NOMO-1 (cell line): ENCODE measurements around the gene MFN2.
"Not testable (repeated sequence)": the region's sequence is repeated elsewhere in the genome, so short reads cannot be mapped to it uniquely, and the experiment has no call there.

ENCODE experiments used
- DNase-seq, 2 experiments: peaks; one replicate each; lab custom pipeline; 2025; ENCODE audit not compliant: unreplicated experiment in 2 of 2; lab: John Stamatoyannopoulos, UW

MFN2 gene

DNA sequence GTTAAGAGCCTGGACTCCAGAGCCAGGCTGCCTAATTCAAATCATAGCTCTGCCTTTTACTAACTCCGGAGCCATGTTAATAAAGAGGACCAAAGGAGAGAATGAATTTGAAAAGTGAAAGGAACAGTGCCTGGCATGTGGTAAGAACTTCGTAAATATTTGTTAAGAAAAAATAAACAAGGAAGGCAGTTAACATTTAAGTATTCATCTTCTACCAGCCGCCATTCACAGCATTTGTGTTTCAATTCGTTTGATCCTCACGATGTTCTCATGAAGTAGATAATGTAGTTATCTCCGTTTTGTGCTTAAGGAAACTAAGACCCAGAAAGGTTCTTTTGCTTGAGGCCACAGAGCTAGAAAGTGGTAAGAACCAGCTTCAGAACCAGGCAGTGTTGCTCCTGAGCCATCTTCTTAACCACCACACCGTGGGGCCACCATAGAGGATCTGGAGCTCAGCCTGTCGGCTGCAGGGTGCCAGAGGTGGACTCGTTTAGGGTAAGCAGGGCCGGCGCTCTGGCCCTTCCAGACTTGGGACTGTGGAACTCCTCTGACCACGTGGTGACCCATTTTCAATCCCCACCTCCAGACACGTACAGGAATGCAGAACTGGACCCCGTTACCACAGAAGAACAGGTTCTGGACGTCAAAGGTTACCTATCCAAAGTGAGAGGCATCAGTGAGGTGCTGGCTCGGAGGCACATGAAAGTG, 11.9 kb downstream of the MFN2 start:
- no peak for DNase-seq

DNA sequence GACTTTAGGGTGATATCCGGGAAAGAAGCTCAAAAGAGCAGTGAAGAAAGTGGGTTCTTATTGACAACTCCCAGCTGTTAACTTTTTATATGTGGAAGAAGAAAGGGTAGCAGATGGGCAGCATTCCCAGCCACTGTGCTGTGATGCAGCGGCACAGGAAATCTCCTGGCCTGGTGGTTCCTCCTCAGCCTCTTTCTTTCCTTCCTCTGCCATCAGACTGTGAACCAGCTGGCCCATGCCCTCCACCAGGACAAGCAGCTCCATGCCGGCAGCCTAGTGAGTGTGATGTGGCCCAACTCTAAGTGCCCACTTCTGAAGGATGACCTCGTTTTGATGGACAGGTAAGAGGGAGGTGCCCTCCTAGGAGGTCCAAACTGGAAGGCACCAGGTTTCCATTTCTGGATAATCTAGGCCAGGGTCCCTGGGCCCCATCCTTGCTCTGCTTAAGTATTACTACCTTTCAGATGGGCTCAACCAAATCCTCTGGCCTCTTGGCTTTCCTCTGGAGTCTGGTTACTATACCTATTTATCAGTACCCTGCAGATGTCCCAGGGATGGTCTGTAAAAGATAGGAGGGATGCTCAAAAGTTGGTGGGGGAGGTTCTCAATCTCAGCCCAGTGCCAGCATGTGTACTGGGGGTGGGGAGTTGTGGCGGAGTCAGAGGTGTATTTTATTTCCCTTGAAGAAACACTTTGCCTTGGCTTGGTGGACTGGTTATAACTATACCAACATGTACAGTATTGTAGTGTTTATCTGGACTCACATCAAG, 17.0 kb downstream of the MFN2 start:
- no peak for DNase-seq

DNA sequence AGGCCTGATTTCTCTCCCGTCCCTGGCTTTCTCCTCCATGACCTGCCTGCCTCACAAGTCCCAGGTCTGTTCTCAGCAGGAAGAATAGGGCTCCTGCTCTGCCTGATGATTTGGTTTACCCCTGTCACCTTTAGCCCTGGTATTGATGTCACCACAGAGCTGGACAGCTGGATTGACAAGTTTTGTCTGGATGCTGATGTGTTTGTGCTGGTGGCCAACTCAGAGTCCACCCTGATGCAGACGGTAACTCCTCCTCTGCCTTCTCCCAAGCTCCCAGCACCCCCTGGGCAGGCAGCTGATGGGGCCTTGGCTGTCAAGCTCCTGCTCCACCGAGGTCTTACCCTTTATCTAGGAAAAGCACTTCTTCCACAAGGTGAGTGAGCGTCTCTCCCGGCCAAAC, 18.4 kb downstream of the MFN2 start:
- no peak for DNase-seq

DNA sequence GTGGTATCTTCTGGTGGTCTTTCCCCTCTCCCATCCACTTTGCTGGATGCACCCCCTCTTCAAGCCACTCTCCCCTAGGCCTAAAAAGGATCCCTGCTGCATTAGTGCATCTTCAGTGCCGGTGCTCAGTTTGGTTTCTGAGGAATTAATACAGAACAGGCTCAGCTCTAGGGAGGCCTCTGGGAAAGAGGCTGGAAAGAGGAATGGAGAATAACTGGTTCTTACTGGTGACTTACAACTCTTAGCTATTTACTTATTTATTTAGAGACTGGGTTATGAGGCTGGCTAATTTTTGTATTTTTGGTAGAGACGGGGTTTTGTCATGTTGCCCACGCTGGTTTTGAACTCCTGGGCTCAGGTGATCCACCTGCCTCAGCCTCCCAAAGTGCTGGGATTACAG, 19.0 kb downstream of the MFN2 start:
- no peak for DNase-seq

DNA sequence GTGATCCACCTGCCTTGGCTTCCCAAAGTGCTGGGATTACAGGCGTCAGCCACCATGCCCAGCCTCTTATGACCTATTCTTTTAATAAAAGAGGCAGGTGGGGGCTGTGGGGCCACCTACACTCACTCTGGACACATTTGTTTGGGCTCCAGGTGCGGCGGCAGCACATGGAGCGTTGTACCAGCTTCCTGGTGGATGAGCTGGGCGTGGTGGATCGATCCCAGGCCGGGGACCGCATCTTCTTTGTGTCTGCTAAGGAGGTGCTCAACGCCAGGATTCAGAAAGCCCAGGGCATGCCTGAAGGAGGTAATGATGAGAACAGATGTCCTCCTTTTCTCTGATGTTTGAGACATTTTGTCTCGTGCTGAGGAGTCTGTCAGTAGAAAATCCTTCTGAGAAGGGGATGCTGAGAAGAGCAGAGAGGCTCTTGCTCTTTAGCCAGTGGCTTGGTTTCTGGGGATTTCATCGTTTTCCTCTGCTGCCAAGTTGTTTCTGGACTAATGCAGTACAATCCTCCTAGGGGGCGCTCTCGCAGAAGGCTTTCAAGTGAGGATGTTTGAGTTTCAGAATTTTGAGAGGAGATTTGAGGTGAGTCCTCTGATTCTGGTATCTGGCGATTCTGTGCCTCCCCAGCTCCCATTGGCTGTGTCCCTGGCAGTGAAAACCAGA, 21.1 kb downstream of the MFN2 start:
- no peak for DNase-seq

DNA sequence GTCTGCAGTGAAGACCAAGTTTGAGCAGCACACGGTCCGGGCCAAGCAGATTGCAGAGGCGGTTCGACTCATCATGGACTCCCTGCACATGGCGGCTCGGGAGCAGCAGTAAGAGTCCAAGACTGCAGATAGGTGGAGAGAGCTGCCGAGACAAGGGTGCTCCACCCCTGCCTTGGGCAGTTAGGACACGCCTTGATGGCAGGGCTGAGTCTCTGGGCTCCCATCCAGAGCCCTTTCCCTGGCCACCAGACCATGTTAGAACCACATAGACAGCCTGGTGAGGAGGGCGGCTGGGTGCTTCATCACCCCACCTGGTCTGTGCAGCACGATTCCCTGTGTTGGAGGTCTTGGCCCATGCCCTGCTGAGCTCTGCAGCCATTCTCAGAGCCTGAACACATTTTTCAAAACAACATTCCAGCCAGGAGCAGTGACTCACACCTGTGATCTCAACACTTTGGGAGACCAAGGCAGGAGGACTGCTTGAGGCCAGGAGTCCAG, 21.8 kb downstream of the MFN2 start:
- no peak for DNase-seq

DNA sequence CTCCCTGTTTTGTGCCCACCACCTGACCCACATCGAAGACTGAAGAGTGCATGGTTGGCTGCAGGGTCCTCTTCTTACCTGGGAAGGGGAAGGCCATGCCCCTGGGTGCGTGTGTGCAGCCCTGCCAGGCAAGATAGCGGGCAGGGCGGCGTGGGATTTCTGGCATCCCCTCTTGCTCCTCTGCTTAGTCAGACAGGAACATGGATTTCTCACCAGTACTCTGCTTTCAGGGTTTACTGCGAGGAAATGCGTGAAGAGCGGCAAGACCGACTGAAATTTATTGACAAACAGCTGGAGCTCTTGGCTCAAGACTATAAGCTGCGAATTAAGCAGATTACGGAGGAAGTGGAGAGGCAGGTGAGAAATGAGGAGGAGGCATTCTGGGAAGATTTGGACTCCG, 23.5 kb downstream of the MFN2 start:
- no peak for DNase-seq

DNA sequence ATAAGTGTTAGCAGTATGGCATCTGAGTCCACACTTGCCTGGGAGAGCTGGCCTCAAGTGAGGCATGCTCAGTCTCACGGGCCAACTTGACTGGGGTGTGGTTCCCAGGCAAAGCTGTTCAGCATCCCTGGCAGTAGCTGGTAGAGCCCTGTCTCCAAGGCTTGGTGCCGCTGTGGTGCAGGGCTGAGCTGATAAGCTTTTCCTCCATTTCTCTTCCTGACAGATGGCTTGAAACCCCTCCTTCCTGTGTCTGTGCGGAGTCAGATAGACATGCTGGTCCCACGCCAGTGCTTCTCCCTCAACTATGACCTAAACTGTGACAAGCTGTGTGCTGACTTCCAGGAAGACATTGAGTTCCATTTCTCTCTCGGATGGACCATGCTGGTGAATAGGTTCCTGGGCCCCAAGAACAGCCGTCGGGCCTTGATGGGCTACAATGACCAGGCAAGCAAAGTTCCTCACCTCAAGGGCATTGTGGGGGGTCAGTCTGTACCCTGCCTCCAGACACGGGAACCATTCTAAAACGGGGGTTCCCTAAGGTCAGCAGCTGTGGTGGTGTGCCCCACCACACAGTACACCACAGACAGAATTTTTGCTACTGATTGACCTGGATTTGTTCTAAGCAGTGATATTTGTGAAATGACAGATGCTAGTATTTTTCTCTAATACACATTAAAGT, 25.4 kb downstream of the MFN2 start:
- DNase-seq = no peak

DNA sequence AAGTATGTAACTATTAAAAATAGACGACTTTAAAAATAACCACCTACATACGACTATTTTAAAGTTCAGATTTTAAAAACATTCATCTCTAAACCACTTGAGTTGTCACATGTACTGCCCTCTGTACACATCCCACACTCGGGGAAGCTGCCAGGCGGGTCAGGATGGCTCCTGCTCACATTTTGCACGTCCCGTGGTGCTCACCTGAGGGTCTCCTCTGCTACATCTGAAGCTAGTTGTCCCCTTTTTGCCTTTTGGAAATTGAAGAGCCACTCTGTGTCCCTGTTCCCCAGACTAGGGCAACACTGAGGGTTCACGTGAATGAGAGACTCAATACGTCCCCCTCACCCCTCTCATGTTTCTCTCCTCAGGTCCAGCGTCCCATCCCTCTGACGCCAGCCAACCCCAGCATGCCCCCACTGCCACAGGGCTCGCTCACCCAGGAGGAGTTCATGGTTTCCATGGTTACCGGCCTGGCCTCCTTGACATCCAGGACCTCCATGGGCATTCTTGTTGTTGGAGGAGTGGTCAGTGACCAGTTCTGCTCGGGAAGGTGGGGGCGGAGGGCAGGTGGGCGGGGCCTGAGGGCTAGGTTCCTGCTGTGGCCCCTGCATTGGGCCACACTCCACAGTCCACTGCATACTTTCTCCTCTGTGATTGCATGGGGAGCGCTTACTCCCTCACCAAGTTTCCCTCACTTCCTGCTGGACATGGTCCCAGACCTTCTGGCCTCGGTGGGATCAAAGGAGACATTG, 26.1 kb downstream of the MFN2 start:
- DNase-seq = no peak

DNA sequence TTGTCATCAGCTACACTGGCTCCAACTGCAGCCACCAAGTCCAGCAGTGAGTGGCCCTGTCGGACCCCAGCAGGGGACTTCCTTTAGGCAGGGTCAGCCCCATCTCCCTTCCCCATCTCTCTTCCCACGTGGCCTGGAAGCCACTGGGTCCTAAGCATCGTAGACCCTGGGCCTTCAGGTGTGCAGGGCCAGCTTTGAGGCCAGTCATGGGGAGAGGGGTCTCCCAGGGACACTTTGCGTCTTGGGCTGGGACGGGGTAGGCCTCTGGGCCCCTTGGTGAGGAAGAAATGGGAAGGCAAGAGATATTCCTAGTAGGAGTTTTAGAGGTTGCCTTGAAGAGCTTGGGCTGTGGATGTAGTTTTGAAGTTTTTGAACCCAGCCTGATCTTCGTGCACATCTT, 27.0 kb downstream of the MFN2 start:
- no peak for DNase-seq

DNA sequence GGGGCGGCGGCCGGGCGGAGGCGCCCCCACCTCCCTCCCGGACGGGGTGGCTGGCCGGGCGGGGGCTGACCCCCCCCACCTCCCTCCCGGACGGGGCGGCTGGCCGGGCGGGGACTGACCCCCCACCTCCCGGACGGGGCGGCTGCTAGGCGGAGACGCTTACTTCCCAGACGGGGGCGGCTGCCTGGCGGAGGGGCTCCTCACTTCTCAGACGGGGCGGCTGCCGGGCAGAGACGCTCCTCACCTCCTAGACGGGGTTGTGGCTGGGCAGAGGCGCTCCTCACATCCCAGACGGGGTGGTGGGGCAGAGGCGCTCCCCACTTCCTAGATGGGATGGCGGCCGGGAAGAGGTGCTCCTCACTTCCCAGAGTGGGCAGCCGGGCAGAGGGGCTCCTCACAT, 28.1 kb downstream of the MFN2 start:
- DNase-seq = not testable (repeated sequence)

DNA sequence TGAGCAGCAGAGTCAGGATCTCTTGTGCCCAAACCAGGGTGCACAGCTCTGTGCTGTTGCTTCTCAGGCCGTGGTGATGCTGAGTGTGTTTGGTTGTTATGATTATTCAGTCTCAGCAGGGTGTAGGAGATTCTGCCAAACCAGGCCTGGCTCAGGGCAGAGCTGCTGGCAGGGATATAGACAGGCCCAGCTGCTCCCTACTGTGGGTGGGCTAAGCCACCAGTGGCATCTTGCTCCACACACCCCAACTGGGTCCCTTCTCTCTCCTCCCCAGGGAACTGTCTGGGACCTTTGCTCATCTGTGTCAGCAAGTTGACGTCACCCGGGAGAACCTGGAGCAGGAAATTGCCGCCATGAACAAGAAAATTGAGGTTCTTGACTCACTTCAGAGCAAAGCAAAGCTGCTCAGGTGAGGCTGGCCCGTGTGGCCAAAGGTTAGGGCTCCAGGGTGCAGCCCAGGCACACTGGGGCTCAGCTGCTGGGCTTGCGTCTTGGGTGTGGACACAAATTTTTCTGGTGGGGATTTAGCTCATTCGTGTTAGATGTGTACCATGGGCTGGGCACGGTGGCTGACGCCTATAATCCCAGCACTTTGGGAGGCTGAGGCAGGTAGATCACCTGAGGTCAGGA, 29.2 kb downstream of the MFN2 start:
- DNase-seq = no peak

DNA sequence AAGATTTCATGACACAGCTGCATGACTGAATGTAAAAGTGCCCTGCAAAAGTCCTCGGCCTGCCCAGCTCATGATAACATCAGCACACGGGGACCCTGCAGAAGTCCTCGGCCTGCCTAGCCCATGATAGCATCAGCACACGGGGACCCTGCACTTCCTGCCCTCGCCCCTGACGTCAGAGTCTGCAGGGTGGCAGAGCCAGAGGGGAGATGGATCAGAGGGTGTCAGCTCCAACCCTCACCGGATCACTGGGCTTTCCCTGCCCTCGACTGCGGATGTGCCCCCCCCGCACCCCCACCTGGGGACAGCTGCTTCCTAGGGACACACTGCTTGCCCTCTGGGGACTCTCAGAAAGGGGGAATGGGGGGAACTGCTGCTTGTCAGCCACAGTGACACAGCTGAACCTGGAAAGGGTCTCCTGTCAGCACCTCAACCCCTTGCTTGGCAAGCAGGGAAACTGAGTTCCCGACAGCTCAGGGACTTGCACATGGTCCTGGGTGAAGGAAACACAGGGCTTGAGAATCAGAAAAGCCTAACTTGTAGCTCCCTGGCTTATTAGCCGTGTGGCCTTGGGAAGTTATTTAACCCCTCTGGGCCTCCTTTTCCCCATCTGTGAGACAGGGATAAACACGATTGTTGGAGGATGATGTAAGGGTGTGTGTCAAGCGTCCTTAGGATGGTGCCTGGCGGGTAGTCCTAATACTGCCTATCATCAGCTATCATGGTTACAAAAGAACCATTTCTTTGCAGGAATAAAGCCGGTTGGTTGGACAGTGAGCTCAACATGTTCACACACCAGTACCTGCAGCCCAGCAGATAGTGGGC, 30.7 kb downstream of the MFN2 start:
- DNase-seq = no peak

DNA sequence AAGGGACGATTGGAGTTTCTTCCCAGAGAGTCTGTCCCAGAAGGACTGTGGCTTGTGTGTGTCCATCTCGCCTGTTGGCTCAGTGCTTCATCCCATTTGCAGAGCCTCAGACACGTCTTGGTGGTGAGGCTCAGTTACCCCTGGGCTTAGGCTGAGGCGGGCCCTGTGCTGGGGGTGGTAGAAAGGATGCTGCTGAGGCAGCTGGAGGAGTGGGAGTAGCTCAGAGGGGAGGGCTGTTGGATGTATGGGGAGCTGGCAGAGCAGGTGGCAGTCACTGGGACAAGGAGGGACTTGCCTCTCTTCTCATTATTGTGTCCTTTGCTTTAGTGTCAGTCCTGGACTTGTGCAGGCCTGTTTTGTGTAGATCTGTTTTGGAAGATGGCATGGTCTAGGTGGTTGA, 31.8 kb downstream of the MFN2 start:
- DNase-seq = no peak

DNA sequence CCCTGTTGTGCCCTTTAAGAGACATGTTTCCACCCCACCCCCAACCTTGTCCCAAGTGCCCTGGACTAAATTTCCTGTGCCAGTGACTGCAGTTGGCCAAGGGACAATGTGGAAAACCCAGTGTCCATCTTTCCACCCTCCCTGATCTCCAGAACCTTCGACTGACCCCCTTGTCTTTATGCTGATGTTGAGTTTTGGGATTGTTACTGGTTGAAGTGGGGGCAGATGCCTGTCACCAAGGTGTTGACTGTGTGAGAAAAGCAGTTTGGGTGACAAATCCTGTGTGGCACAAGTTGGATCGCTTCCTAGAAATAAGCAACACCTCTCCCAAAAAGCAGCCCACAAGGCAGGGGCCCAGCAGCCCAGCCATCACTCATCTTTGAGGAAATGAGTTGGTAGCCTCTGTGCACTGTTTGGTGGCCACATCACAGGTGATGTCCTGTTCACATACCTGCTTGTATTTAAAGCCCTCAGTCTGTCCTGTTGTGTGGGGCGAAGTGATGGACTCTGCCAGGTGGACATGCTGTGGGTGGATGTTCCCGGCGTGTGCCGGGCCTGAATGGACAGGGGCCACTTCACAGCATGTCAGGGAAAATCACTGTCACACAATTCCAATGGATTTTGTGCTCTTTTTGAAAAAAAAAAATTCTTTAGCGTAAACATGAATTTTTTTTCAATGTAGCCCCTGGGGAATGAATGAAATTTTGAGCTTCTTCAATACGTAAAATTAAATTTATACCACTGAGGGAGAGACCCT, 32.5 kb downstream of the MFN2 start:
- no peak for DNase-seq

DNA sequence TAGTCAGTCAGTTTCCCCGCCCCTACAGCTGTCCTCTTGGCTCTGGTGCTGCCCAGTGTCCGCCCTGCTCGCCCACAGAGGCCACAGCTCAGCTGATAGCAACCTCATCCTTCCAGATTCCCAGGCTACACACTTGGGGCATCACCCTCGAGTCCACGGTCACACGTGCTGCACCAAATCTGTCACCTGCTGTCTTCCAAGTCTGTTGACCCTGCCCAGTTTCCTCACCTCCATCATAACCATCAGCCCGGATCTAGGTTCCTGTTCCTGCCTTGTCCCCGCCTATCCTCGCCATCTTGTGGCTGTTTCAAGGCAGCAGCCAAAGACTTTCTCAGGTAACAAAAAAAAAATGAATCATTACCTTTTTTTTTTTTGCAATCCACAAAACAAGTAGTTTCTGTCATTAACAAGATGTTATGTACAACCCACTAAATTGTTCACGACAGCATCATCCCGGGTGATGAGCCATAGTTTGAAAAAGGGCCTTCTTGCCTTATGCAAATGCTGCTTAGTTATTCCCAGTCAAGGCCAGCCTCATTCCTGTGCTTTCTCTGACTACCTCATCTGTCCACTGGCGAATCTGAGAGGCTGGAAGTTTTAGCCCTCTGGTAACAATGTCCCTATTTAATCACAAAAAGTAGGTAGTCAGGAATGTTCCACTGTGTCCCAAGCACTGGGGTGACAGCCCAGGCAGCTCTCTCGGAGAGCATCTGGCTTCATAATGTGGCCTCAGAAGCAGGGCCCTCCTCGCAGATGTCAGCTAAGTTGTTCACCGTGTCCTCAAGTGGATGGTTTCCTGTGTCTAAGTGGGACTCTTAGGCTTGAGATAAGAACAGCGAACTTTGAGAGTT, 34.1 kb downstream of the MFN2 start:
- DNase-seq = no peak

DNA sequence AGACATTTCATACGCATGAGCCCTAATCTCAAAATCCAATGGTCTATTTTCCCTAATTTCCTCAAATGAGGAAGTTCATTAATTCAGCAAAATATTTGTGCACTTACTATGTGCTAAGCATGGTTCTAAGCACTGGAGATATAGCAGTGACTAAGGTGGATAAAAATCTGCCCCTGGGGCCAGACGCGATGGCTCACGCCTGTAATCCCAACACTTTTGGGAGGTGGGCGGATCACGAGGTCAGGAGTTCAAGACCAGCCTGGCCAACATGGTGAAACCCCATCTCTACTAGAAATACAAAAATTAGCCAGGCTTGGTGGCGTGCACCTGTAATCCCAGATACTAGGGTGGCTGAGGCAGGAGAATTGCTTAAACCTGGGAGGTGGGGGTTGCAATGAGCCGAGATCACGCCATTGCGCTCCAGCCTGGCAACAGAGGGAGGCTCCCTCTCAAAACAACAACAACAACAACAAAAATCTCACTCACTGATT, 34.8 kb downstream of the MFN2 start:
- no peak for DNase-seq
